Neural crest cell (in vitro differentiated cells): ENCODE results near the gene TRIB2. TPM values are rescaled to one million over a fixed set of nuclear protein-coding genes. Genes with fewer than 3 reads are reported as not detected.
A peak's percentile ranks its signal among the peaks of the same experiment; 100 is the strongest.

Source experiments
- DNase-seq: peaks from one replicate; pipeline ENCODE4 v3.0.0; 2021; ENCODE audit warnings: low read depth, mixed read lengths, low spot score
- H3K27ac Mint-ChIP-seq: one replicate; pipeline ENCODE4 v1.8.0; 2021; ENCODE audit warnings: mild to moderate bottlenecking, mixed read lengths; ENCODE audit not compliant: unreplicated experiment
- H3K27me3 Mint-ChIP-seq: 2 replicates; pipeline ENCODE4 v1.8.0; 2021; ENCODE audit warnings: low read depth, mild to moderate bottlenecking, mixed read lengths
- H3K36me3 Mint-ChIP-seq: 2 replicates; pipeline ENCODE4 v1.8.0; 2021; ENCODE audit warnings: low read depth, mild to moderate bottlenecking, mixed read lengths
- H3K4me1 Mint-ChIP-seq: 2 replicates; pipeline ENCODE4 v1.8.0; 2021; ENCODE audit warnings: mixed read lengths
- H3K4me3 Mint-ChIP-seq: one replicate; pipeline ENCODE4 v1.8.0; 2021; ENCODE audit warnings: mild to moderate bottlenecking, mixed read lengths
- H3K9me3 Mint-ChIP-seq: 2 replicates; pipeline ENCODE4 v1.8.0; 2021; ENCODE audit warnings: mixed read lengths
- CTCF ChIP-seq: fragments of 200-600 bp; sonication (generic); conservative IDR thresholded peaks from 2 replicates; pipeline ENCODE4 v1.5.0; 2021; ENCODE audit warnings: antibody characterized with exemption, mild to moderate bottlenecking
- long read RNA-seq: library from polyadenylated mRNA; unstranded; transcript quantifications from one replicate; pipeline ENCODE4 v2.0.0, GENCODE V29; 2020
- total RNA-seq: library from RNA; stranded (reverse); gene quantifications from 2 replicates; pipeline ENCODE4 v1.2.1, GENCODE V29; 2021

The TRIB2 gene
- 73.6 and 74.3 TPM in 2 replicates for total RNA-seq
- long read RNA-seq, full-length matches to known transcripts, result 54 of 61 reads
- long read RNA-seq, partial matches to known transcripts, result 6 of 61 reads
- long read RNA-seq, other reads (novel, unspliced or antisense), result 1 of 61 reads

GRCh38 chr2:12716282-12717190 is at the start of gene TRIB2:
Gene TRIB2, plus strand, starts transcription at chr2:12716936. Its CDS starts 1,372 bp downstream, at chr2:12718308.
- peak; percentile 69 for DNase-seq
- no peaks in the 10 kb centered on the region for H3K9me3 Mint-ChIP-seq
- peak within 1 kb of the TSS; percentile 99 for H3K27ac Mint-ChIP-seq
- peak within 1 kb of the TSS; percentile 98 for H3K4me3 Mint-ChIP-seq
- peak; percentile 31 for TF ChIP-seq CTCF
- no peaks in the 10 kb centered on the region for H3K27me3 Mint-ChIP-seq
- H3K4me1 Mint-ChIP-seq, result peaks cover 46% of the 10 kb centered on the region
- no peaks in the 10 kb centered on the region for H3K36me3 Mint-ChIP-seq

GRCh38 chr2:12669036-12669435 is 47.7 kb upstream of the TRIB2 start:
- Mint-ChIP-seq H3K27ac (no peak overlapping the region), H3K9me3 (peaks cover 10% of the 10 kb centered on the region), H3K36me3 (peaks cover 10% of the 10 kb centered on the region), H3K27me3 (no peaks in the 10 kb centered on the region), H3K4me3 (no peak overlapping the region), H3K4me1 (peaks cover 6% of the 10 kb centered on the region)
- no peak for DNase-seq
- no peak for TF ChIP-seq CTCF

GRCh38 chr2:12672711-12673315 is 43.9 kb upstream of the TRIB2 start:
- TF ChIP-seq CTCF, result no peak
- no peaks in the 10 kb centered on the region for H3K36me3 Mint-ChIP-seq
- H3K27me3 Mint-ChIP-seq, result no peaks in the 10 kb centered on the region
- no peak overlapping the region for H3K27ac Mint-ChIP-seq
- H3K4me3 Mint-ChIP-seq, result no peak overlapping the region
- H3K9me3 Mint-ChIP-seq, result peaks cover 6% of the 10 kb centered on the region
- DNase-seq, result no peak
- peaks cover 10% of the 10 kb centered on the region for H3K4me1 Mint-ChIP-seq

- peaks cover 6% of the 10 kb centered on the region for H3K9me3 Mint-ChIP-seq
- no peak overlapping the region for H3K27ac Mint-ChIP-seq
- no peaks in the 10 kb centered on the region for H3K27me3 Mint-ChIP-seq
- no peak overlapping the region for H3K4me3 Mint-ChIP-seq
- no peaks in the 10 kb centered on the region for H3K36me3 Mint-ChIP-seq
- no peak for TF ChIP-seq CTCF
- H3K4me1 Mint-ChIP-seq, result peaks cover 4% of the 10 kb centered on the region
- DNase-seq, result no peak
Observed at GRCh38 chr2:12674644-12675328, 42.0 kb upstream of the TRIB2 start.

- Mint-ChIP-seq H3K9me3 (peaks cover 8% of the 10 kb centered on the region), H3K4me3 (no peak overlapping the region), H3K36me3 (no peaks in the 10 kb centered on the region), H3K4me1 (peaks cover 4% of the 10 kb centered on the region), H3K27ac (no peak overlapping the region), H3K27me3 (no peaks in the 10 kb centered on the region)
- no peak for DNase-seq
- no peak for TF ChIP-seq CTCF
Observed at GRCh38 chr2:12675352-12675795, 41.4 kb upstream of the TRIB2 start.
